ENCODE measurements around the gene RNLS.

DNA sequence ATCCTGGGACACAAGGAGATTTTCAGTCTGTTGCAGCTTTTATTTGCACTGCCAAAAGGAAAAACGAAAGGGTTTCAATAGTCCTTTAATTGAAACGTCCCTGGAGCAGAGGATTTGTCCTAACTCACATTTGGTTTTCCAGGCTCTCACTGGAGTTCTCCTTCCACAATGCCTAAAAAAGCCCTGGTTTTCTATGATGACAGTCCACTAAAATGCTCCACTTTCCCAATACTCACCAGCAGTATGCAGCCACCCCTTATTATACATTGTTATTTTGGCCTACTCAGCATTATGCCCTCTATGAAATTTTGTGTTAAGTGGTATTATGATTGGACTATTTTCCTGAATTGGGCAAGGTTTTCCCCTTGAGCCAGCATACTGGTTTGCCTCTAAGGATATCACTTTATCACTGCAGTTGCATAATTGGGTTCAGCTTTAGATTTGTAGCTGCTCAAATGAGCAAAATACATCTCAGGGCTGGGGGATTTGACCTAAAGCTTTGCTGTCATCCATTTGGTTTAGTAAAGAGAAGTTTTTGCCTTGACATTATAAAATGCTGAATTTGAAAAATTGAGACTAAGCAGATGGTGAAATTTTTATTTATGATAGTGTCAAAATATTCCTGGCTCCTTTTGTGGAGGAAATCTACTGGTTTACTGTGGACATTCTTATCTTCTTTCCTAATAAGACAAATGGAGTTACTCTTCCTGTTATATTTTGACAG is 239.2 kb downstream of the RNLS start:
- TF ChIP-seq, protein P1, sequence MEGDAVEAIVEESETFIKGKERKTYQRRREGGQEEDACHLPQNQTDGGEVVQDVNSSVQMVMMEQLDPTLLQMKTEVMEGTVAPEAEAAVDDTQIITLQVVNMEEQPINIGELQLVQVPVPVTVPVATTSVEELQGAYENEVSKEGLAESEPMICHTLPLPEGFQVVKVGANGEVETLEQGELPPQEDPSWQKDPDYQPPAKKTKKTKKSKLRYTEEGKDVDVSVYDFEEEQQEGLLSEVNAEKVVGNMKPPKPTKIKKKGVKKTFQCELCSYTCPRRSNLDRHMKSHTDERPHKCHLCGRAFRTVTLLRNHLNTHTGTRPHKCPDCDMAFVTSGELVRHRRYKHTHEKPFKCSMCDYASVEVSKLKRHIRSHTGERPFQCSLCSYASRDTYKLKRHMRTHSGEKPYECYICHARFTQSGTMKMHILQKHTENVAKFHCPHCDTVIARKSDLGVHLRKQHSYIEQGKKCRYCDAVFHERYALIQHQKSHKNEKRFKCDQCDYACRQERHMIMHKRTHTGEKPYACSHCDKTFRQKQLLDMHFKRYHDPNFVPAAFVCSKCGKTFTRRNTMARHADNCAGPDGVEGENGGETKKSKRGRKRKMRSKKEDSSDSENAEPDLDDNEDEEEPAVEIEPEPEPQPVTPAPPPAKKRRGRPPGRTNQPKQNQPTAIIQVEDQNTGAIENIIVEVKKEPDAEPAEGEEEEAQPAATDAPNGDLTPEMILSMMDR (IDR thresholded peaks at IDR 0.05; ENCODE audit: low read length), result no peak
- no peak for TF ChIP-seq EZH2 (IDR thresholded peaks at IDR 0.05; ENCODE audit: borderline replicate concordance, low read length)

All from OCI-LY1 (cell line).